Adrenal gland (tissue), 12 donors: ENCODE data around the gene WDR59. TPM values are rescaled to one million over a fixed set of nuclear protein-coding genes. Genes with fewer than 3 reads are reported as not detected.

Experiments
- DNase-seq, 7 donors: peaks; one replicate each; pipeline ENCODE4 v3.0.0-alpha.2; 2019 to 2020
- H3K27ac ChIP-seq, 5 donors: fragments of 200-600 bp; sonication (generic) in 4 of 5; 1 replicate in 3 of 5; 2 replicates in 2 of 5; pipeline versions ENCODE4 v1.5.1 to v1.8.0; 2016 to 2020; ENCODE audit warnings: mild to moderate bottlenecking in 1 of 5
- H3K27me3 ChIP-seq: fragments of 200-600 bp; 2 replicates; pipeline ENCODE4 v1.8.0; 2021
- H3K36me3 ChIP-seq, 2 donors: fragments of 200-600 bp; replicated peaks in 1 of 2; 1 replicate in 1 of 2; 2 replicates in 1 of 2; pipeline versions ENCODE4 v1.5.1 to v1.8.0; 2018 to 2022
- H3K4me1 ChIP-seq, 2 donors: fragments of 200-600 bp; replicated peaks in 1 of 2; 1 replicate in 1 of 2; 2 replicates in 1 of 2; pipeline versions ENCODE4 v1.5.1 to v1.8.0; 2018 to 2021
- H3K4me3 ChIP-seq, 4 donors: fragments of 200-600 bp; sonication (generic) in 3 of 4; one replicate each; pipeline ENCODE4 v1.5.1; 2016 to 2018
- H3K9me3 ChIP-seq, 3 donors: fragments of 200-600 bp; sonication (generic) in 1 of 3; replicated peaks in 1 of 3; 1 replicate in 2 of 3; 2 replicates in 1 of 3; pipeline versions ENCODE4 v1.5.1 to v1.8.0; 2016 to 2021
- CTCF ChIP-seq, 6 experiments: fragments of 450-650 bp in 4 of 6; fragments of 200-600 bp in 2 of 6; sonication (generic) in 1 of 6; IDR thresholded peaks; 1 replicate in 5 of 6; 2 replicates in 1 of 6; pipeline versions ENCODE4 v1.5.1 to v1.8.0; 2016 to 2021; ENCODE audit warnings: antibody characterized with exemption in 6 of 6, mild to moderate bottlenecking in 2 of 6, moderate library complexity in 1 of 6
- POLR2A ChIP-seq, 2 donors: fragments of 450-650 bp; IDR thresholded peaks; one replicate each; pipeline ENCODE4 v1.6.1; 2017; ENCODE audit warnings: antibody characterized with exemption in 2 of 2, mild to moderate bottlenecking in 2 of 2, moderate library complexity in 1 of 2
- WGBS, 4 donors: extraction: QIAGEN DNeasy Blood & Tissue Kit in 2 of 4; methylation state at CpG; one replicate each; pipeline versions ENCODE4 v1.1.5 to v1.1.7; 2013 to 2017; 5-methylcytosine and 5-hydroxymethylcytosine counted together
- intact Hi-C, 2 donors: fragments of 100-400 bp; cut with DNase I; formaldehyde crosslinking; loops; one replicate each; pipeline versions ENCODE4 v1.14.1 to v1.15.0; 2022 to 2023
- polyA plus RNA-seq, 3 donors: library from polyadenylated mRNA; stranded (reverse); fragments of 200-250 nt in 2 of 3; fragments of 350-450 nt in 1 of 3; fragmentation: Illumina TruSeq in 1 of 3; extraction: RNeasy Lipid Tissue Mini Kit (QIAGEN cat#74804) in 1 of 3; gene quantifications; one replicate each; pipeline ENCODE4 v1.2.3, GENCODE V29; 2013 to 2014
- total RNA-seq, 9 donors: library from RNA; depleted of rRNA in 4 of 9; stranded (reverse); fragments of >200 nt in 4 of 9; fragments of 120-200 nt in 1 of 9; fragmentation: NEBNext Ultra II Directional in 1 of 9; extraction: Animal tissue kit (Norgen Biotek cat#: 25700) in 1 of 9; gene quantifications; one replicate each; pipeline versions ENCODE4 v1.1.0 to v1.2.4, GENCODE V29; 2013 to 2023
- donor health status: healthy with polysubstance abuse.
- donor health status: Bipolar disorder and iron deficiency.
- donor health status: DM: yes; HTN: yes; CAD: no.
- donor health status: DM: no; HTN: no; CAD: no.
- donor health status: DM: no; HTN: no; CAD: no.
- donor health status: DM: yes; HTN: yes; CAD: no.

Gene WDR59
- total and polyA plus RNA-seq, 12 donors = 21.5 to 130 (median 64.1) TPM

GRCh38 chr16:74902161-74902560 lies 82.8 kb downstream of the WDR59 start:
- Histone ChIP-seq H3K36me3 (peaks cover 0 to 6% of the 10 kb centered on the region in 2 donors), H3K4me1 (no peaks in the 10 kb centered on the region), H3K9me3 (no peaks in the 10 kb centered on the region), H3K4me3 (no peak overlapping the region), H3K27ac (no peak overlapping the region), H3K27me3 (no peaks in the 10 kb centered on the region)
- no peak for DNase-seq
- intact Hi-C loops = no loop called here
- 90 to 96% (median 94%) methylated on average over 5 of the region's 5 CpGs for WGBS, 4 donors
- TF ChIP-seq CTCF (IDR thresholded peaks at IDR 0.05) (no peak), POLR2A (IDR thresholded peaks at IDR 0.05) (no peak)

- WGBS, 4 donors = 87 to 95% (median 91%) methylated on average over 4 of the region's 4 CpGs
- Histone ChIP-seq H3K36me3 (peaks cover 0 to 6% of the 10 kb centered on the region in 2 donors), H3K27ac (no peak overlapping the region), H3K27me3 (no peaks in the 10 kb centered on the region), H3K9me3 (no peaks in the 10 kb centered on the region), H3K4me3 (no peak overlapping the region), H3K4me1 (no peaks in the 10 kb centered on the region)
- intact Hi-C loops = no loop called here
- TF ChIP-seq CTCF (IDR thresholded peaks at IDR 0.05) (no peak), POLR2A (IDR thresholded peaks at IDR 0.05) (no peak)
- no peak for DNase-seq
These were observed 83.3 kb downstream of the WDR59 start for GRCh38 chr16:74901606-74902005.

GRCh38 chr16:74899816-74900215 lies 85.1 kb downstream of the WDR59 start:
- no peaks in the 10 kb centered on the region for H3K9me3 ChIP-seq
- H3K27ac ChIP-seq = no peak overlapping the region
- 93 to 98% (median 97%) methylated on average over 4 of the region's 4 CpGs for WGBS, 4 donors
- intact Hi-C loops = no loop called here
- no peak for DNase-seq
- no peak overlapping the region for H3K4me3 ChIP-seq
- H3K27me3 ChIP-seq = no peaks in the 10 kb centered on the region
- no peak for TF ChIP-seq CTCF (IDR thresholded peaks at IDR 0.05)
- TF ChIP-seq POLR2A (IDR thresholded peaks at IDR 0.05) = no peak
- H3K4me1 ChIP-seq = no peaks in the 10 kb centered on the region
- H3K36me3 ChIP-seq = peaks cover 0 to 6% of the 10 kb centered on the region in 2 donors

- DNase-seq = no peak
- Histone ChIP-seq H3K36me3 (peaks cover 0 to 7% of the 10 kb centered on the region in 2 donors), H3K9me3 (no peaks in the 10 kb centered on the region), H3K27ac (no peak overlapping the region), H3K27me3 (no peaks in the 10 kb centered on the region), H3K4me3 (no peak overlapping the region), H3K4me1 (no peaks in the 10 kb centered on the region)
- TF ChIP-seq POLR2A (IDR thresholded peaks at IDR 0.05) (no peak), CTCF (IDR thresholded peaks at IDR 0.05) (no peak)
- 93 to 96% (median 93%) methylated on average over 8 of the region's 8 CpGs for WGBS, 4 donors
- intact Hi-C loops = no loop called here
These were observed 86.3 kb downstream of the WDR59 start for GRCh38 chr16:74898659-74899058.
